ENCODE results near the gene CMPK2.
"Not testable (repeated sequence)": the region's sequence is repeated elsewhere in the genome, so short reads cannot be mapped to it uniquely, and the experiment has no call there.

CMPK2 gene

GRCh38 chr2:6881516-6881915, 15.8 kb upstream of the CMPK2 start:
- no peak for DNase-seq
- in situ Hi-C loops (cut with MboI; ENCODE audit: low pct_unique_long_range_greater_than_20kb, low sequenced_read_pairs), result no loop called here

- DNase-seq, result peak; percentile 61
Observed at GRCh38 chr2:6881046-6881445, 15.3 kb upstream of the CMPK2 start.

DNA sequence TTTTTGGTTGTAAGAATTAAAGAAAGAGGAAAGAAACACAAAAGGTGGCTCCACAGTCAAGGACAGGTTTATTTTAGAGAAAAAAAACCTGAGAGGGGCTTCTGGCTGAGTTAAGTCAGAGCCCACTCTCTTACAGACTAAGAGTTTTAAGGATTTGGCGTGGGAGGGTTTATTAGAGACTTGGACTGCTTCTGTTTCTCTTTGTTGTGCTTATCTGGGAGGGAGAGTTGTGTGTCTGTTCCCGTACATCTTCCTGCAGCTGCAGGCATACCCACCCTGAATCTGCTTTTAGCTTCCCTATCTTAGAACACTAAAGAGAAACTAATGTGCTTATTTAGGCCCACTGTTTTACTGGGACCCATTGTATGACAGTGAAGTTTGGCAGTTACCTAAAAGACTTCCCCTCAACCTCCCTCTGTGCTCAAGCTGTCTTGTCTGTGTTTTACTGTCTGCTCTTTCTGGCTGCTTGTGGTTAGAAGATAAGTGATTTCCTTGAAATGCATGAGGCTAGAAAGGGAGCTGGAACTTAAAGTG, 14.6 kb upstream of the CMPK2 start:
- in situ Hi-C loops (cut with MboI; ENCODE audit: low pct_unique_long_range_greater_than_20kb, low sequenced_read_pairs), result no loop called here
- peak; percentile 98 for DNase-seq

More at GRCh38 chr2:6881046-6881445, 15.3 kb upstream of the CMPK2 start:
- in situ Hi-C loops (cut with MboI; ENCODE audit: low pct_unique_long_range_greater_than_20kb, low sequenced_read_pairs), result no loop called here

DNA sequence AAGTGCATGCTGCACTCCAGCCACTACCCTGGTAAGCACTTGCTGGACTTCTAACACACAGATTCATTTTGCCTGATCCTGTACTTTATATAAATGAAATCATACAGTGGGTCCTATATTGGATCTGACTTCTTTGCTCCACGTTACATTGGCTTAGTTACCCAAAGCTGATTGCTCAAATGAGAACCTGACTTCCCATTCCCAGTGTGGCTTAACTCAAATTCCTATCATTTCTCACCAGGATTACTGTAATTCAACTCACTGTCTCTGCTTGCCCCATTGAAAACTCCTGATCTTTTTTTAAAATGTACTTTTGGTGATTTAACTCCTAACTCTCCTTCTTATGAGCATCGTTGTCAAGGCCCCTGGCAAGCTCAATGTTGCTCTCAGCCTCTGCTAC, 13.3 kb upstream of the CMPK2 start:
- in situ Hi-C loops (cut with MboI; ENCODE audit: low pct_unique_long_range_greater_than_20kb, low sequenced_read_pairs), result no loop called here
- no peak for DNase-seq

DNA sequence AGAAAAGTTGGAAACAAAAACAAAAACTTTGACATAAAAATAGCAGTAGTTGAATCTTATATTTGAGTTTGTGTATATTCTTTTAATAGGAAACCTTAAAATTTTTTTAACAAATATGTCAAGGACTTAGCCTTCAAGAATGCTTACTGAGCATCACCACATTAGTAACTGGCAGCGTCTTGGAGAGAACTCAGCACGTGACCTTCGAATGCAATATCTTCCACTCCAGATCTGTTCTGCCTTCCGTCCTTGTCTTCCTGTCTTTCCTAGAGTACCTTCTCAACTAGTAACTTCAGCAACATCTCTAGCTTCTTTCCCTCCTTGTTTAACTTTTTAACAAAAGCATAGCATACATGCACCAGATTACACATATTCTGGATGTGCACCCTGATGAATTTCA, 12.8 kb upstream of the CMPK2 start:
- in situ Hi-C loops (cut with MboI; ENCODE audit: low pct_unique_long_range_greater_than_20kb, low sequenced_read_pairs), result no loop called here
- DNase-seq, result no peak

- in situ Hi-C loops (cut with MboI; ENCODE audit: low pct_unique_long_range_greater_than_20kb, low sequenced_read_pairs), result no loop called here
- DNase-seq, result peak; percentile 72
Observed at GRCh38 chr2:6877402-6878304, 11.9 kb upstream of the CMPK2 start, which contains the start of gene RSAD2. RSAD2 (plus strand) TSS chr2:6877777; CDS start chr2:6877801, 24 bp downstream.

DNA sequence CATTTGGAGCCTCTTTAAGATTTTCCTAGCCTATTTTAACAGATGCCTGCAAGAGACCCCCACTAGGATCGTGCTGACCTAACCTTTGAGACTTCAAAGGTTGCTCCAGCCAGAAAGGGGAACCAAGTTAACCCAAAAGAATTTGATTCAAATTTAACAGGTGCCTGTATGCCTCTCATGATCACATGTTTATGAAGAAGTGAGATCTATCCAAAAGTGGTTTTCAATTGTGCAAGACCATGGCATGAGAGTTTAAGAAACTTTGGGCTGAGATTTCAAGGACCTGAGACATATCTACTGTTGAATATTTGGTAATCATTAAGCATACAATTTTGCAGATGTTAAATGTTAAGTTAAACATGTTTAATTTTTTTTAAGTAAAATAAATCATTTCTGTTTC, 10.6 kb upstream of the CMPK2 start:
- in situ Hi-C loops (cut with MboI; ENCODE audit: low pct_unique_long_range_greater_than_20kb, low sequenced_read_pairs), result no loop called here
- DNase-seq, result no peak

DNA sequence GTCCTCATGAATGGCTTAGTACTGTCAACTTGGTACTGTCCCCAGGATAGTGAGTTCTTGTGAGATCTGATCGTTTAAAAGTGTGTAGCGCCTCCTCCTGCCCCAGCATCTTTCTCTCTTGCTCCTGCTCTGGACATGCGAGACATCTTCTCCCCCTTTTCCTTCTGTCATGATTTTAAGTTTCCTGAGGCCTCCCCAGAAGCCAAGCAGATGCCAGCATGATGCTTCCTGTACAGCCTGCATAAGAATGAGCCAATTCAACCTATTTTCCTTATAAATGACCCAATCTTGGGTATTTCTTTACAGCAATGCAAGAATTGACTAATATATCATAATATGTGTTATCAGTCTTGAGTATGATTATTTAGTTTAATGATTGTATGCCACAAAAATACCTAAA, 8.3 kb upstream of the CMPK2 start:
- no peak for DNase-seq
- in situ Hi-C loops (cut with MboI; ENCODE audit: low pct_unique_long_range_greater_than_20kb, low sequenced_read_pairs), result no loop called here

DNA sequence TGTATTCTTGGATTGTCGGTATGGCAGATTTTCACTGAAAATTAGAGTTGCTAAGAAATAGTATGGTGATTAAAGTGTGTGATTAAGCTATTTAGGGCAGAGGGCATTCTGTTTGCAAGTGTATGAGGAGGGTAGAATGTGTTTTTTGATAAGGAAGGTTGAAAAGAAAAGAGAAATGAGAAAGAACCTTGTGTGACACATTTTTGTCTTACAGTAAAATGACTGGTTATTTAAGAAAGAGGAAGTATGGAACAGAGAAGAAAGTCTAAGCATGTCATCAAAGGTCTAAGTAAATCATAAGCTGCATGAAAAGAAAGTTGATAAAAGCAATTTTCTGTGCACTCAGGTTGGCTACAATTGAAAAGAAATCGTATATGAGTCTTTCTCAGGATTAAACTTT, 6.7 kb upstream of the CMPK2 start:
- peak; percentile 67 for DNase-seq
- in situ Hi-C loops (cut with MboI; ENCODE audit: low pct_unique_long_range_greater_than_20kb, low sequenced_read_pairs), result no loop called here

DNA sequence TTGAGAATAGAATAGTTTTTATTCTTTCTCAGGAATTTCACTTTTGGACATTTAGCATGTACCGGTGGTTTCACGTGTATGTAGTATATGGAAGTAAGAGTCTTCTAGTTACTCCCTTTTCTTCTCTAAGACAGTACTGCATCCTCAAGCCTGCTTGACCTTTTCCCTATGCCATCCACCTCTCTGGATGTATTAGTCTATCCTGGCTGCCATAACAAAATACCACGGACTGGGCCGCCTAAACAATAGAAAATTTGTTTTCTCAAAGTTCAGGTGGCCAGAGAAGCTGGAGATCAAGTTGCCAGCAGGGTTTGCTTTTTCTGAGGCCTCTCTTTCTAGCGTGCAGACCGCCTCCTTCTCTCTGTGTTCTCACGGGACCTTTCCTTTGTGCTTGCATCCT, 1.3 kb upstream of the CMPK2 start:
- in situ Hi-C loops (cut with MboI; ENCODE audit: low pct_unique_long_range_greater_than_20kb, low sequenced_read_pairs), result no loop called here

DNA sequence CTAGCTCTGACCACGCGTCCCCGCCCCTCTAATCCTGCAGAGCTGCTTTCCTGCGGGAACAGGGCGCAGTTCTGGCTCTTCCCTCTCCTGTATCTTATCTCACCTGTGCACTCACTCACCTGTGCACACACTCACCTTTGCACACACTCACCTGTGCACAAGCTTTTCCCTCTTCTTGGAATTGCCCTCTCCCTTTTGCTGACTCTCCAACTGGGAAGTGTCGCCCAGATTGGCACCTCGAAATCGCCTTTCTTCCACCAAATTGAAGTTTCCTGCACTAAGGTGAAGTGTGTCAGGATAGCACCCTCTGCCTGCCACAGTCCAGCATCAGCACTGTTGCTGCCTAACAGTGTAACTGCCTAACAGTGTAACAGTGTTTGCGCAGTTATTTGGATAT, 566 bp upstream of the CMPK2 start:
- in situ Hi-C loops (cut with MboI; ENCODE audit: low pct_unique_long_range_greater_than_20kb, low sequenced_read_pairs), result no loop called here

More for the DNA sequence above, 1.3 kb upstream of the CMPK2 start:
- DNase-seq, result no peak

GRCh38 chr2:6864923-6865345, 773 bp downstream of the CMPK2 start:
- in situ Hi-C loops (cut with MboI; ENCODE audit: low pct_unique_long_range_greater_than_20kb, low sequenced_read_pairs), result no loop called here
- peak; percentile 46 for DNase-seq

More for the DNA sequence above, 566 bp upstream of the CMPK2 start:
- DNase-seq, result peak; percentile 63

DNA sequence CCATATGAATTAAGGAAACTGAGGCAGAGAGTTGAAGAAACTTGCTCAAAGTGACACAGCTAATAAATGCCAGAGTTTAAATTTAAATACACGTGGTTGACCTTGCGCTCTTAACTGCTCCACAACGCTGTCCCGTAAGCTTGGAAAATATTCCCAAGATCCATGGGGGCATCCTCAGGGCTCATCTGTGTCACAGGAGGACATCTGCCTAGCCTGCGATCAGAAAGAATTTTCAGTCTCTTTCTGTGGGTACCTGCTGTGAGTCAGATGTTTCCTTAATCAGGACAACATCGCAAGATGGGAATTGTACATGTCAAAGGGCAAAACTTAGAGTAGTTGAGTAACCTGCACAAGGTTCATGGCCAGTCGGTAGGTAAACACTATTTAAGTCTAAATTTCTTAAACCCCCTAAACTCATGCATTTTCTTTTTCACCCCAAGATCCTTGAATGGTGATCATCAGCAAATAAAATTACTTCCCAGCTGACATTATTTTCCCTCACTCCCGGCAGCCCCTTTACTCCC, 1.4 kb downstream of the CMPK2 start:
- in situ Hi-C loops (cut with MboI; ENCODE audit: low pct_unique_long_range_greater_than_20kb, low sequenced_read_pairs), result no loop called here
- no peak for DNase-seq

- peak; percentile 53 for DNase-seq
- in situ Hi-C loops (cut with MboI; ENCODE audit: low pct_unique_long_range_greater_than_20kb, low sequenced_read_pairs), result no loop called here
Observed at GRCh38 chr2:6863792-6864191, 1.9 kb downstream of the CMPK2 start.

DNA sequence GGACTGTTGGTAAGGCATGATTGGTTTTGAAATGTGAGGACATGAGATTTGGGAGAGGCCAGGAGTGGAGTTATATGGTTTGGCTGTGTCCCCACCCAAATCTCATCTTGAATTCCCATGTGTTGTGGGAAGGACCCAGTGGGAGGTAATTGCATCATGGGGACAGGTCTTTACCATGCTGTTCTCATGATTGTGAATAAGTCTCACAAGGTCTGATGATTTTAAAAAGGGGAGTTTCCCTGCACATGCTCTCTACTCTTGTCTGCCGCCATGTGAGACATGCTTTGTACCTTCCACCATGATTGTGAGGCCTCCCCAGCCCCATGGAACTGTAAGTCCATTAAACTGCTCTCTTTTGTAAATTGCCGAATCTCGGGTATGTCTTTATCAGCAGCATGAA, 5.4 kb downstream of the CMPK2 start:
- no peak for DNase-seq
- in situ Hi-C loops (cut with MboI; ENCODE audit: low pct_unique_long_range_greater_than_20kb, low sequenced_read_pairs), result no loop called here

DNA sequence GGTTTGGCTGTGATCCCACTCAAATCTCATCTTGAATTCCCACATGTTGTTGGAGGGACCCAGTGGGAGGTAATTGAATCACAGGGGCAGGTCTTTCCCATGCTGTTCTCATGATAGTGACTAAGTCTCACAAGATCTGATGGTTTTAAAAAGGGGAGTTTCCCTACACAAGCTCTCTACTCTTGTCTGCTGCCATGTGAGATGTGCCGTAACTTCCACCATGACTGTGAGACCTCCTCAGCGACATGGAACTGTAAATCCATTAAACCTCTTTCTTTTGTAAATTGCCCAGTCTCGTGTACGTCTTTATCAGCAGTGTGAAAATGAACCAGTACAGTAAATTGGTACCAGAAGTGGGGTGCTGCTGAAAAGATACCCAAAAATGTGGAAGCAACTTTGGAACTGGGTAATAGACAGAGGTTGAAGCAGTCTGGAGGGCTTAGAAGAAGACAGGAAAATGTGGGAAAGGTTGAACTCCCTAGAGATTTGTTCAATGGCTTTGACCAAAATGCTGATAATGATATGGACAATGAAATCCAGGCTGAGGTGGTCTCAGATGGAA, 7.2 kb downstream of the CMPK2 start:
- in situ Hi-C loops (cut with MboI; ENCODE audit: low pct_unique_long_range_greater_than_20kb, low sequenced_read_pairs); DNase-seq: not testable (repeated sequence)

DNA sequence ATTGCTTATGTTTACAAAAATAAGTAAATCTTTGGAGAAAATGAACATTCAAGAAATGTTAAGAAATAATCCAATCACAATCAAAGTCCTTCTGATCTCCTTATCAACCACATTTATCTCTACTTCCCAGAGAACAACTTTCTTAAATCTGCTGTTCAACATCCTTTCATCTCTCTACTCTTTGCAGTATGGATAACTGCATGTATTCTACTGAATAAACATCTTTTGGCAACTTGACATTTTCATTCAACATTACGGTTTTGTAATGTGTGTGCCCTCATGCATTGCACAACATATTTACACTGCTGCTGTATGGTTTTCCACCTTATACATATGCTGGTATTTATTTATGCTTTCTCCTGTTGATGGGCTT, 9.2 kb downstream of the CMPK2 start:
- no peak for DNase-seq
- in situ Hi-C loops (cut with MboI; ENCODE audit: low pct_unique_long_range_greater_than_20kb, low sequenced_read_pairs), result no loop called here

DNA sequence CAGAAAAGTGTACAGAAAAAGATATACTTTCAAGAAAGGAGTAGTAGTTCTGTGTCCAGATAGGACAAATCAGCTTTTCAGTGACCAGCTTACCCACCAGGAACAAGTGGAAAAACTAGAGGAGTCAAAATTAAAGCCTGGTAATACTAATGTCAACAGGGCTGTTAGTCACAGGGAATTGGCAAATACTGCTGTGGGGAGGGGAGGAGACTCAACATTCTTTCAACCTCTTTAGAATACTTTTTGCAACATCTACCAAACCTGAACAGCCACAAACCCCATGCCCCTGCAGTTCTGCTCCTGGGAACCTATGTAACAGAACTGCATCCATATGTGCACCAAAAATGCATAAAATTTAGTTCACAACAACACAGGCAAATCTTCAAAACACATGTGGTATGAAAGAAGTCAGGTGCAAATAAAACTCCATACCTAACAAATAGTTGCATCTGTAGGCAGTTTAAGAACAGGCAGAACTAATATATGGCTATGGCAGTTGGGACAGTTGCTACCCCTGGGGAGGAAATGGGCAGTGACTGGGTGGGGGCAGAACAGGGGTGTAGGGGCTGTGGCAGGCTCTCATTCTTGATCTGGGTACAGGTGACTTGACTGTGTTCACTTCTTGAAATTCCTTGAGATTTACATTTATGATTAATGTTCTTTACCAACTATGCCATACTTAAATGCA, 9.7 kb downstream of the CMPK2 start:
- DNase-seq, result no peak
- in situ Hi-C loops (cut with MboI; ENCODE audit: low pct_unique_long_range_greater_than_20kb, low sequenced_read_pairs), result no loop called here

GRCh38 chr2:6854416-6854815, 11.3 kb downstream of the CMPK2 start:
- in situ Hi-C loops (cut with MboI; ENCODE audit: low pct_unique_long_range_greater_than_20kb, low sequenced_read_pairs), result no loop called here
- DNase-seq, result no peak

DNA sequence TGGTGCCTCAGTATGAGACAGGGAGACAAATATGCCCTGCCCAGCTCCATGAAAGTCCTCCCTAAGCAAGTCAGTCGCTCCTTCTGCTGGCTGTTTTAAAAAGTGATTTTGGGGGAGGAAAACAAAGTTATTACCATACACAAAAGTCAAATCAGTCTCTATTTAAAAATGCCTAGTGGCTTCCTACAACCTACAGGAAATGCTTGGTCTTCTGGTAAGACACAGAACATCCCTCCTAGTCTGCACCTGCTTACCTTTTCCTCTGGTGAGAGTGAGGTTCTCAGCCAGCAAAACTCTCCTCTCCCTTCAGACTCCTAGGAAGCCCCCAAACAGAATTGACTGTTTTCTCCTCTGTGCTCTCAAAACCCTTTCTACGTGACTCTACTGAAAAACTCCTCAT, 13.5 kb downstream of the CMPK2 start:
- DNase-seq, result no peak
- in situ Hi-C loops (cut with MboI; ENCODE audit: low pct_unique_long_range_greater_than_20kb, low sequenced_read_pairs), result no loop called here
